ENCODE results near the gene COL5A1.

DNA sequence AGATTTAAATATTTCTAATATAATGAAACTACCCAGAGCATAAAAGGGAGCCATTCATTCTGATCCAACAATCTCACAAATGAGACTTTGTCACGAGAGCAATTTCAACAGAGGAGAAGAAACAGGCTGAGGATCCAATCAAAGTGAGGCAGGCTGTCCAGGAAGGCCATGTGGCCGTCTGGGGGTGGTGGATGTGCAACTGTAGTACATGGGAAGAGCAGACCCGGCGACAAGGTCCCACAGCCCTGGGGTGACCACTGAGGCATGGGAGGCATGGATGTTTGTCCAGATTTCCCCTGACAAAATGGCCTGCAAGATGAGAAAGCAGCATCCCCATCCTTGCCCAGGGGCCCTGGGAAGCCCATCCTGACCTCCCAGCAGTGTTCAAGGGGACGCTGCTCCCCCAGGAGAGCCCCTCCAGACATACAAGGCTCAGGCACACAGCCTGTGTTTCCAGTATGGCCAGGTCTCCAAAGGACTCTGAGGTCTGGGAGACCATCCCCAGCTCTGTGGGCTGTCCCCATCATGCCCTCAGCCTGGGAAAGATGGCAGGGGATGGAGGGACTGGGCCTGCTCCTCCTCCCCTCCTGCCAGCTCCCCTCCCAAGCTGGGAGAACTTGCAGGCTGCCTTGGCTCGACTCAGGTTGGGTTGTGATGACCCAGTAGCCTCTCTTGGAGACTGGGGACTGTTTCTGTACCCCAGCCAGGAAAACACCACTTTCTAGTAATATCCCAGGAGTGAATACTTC is 211.5 kb downstream of the COL5A1 start:
- TF ChIP-seq CTCF (conservative IDR thresholded peaks at IDR 0.05) (no peak), ZFX (IDR thresholded peaks at IDR 0.05) (no peak)

All from C4-2B (cell line).